Erythroblast (primary cell): ENCODE data around the gene MTR.

Experiments used
- GATA1 ChIP-seq: IDR thresholded peaks from 2 replicates; pipeline ENCODE4 v1.6.1; 2011; ENCODE audit warnings: low read depth, mild to moderate bottlenecking, control low read depth, low read length, moderate library complexity
- POLR2A ChIP-seq: IDR thresholded peaks from 2 replicates; pipeline ENCODE4 v1.6.1; 2011; ENCODE audit warnings: mild to moderate bottlenecking, low read length

- TF ChIP-seq POLR2A (no peak), GATA1 (no peak)
These were observed 35.0 kb downstream of the MTR start for GRCh38 chr1:236830116-236830515.
